Gastroesophageal sphincter (tissue), 4 donors: Measurements from ENCODE around the gene KCNH8. TPM values are rescaled to one million over a fixed set of nuclear protein-coding genes. Genes with fewer than 3 reads are reported as not detected.
A peak's percentile ranks its signal among the peaks of the same experiment; 100 is the strongest.

Source experiments
- ATAC-seq: fragments of 150-250 bp; one replicate; pipeline ENCODE4 v1.9.1; 2016; ENCODE audit warnings: mild to moderate bottlenecking, moderate library complexity
- H3K27ac ChIP-seq, 4 donors: fragments of 200-600 bp; sonication (generic) in 3 of 4; 1 replicate in 3 of 4; 2 replicates in 1 of 4; pipeline ENCODE4 v1.5.1; 2016 to 2019
- H3K27me3 ChIP-seq: fragments of 200-600 bp; sonication (generic); one replicate; pipeline ENCODE4 v1.5.1; 2019
- H3K36me3 ChIP-seq, 2 donors: fragments of 200-600 bp; sonication (generic); one replicate each; pipeline ENCODE4 v1.5.1; 2019; ENCODE audit warnings: control low read depth in 1 of 2
- H3K4me1 ChIP-seq, 3 donors: fragments of 200-600 bp; sonication (generic); 1 replicate in 2 of 3; 2 replicates in 1 of 3; pipeline ENCODE4 v1.5.1; 2016 to 2019; ENCODE audit warnings: control low read depth in 2 of 3
- H3K4me3 ChIP-seq, 2 donors: fragments of 200-600 bp; sonication (generic); one replicate each; pipeline ENCODE4 v1.5.1; 2019; ENCODE audit warnings: mild to moderate bottlenecking in 1 of 2, moderate library complexity in 1 of 2
- H3K9me3 ChIP-seq, 3 donors: fragments of 200-600 bp; sonication (generic); one replicate each; pipeline ENCODE4 v1.5.1; 2017 to 2019; ENCODE audit warnings: control low read depth in 2 of 3
- CTCF ChIP-seq, 4 experiments: fragments of 200-600 bp in 2 of 4; fragments of 450-650 bp in 2 of 4; sonication (generic) in 1 of 4; IDR thresholded peaks; one replicate each; pipeline ENCODE4 v1.5.1; 2017 to 2019; ENCODE audit warnings: antibody characterized with exemption in 4 of 4, mild to moderate bottlenecking in 2 of 4, moderate library complexity in 2 of 4
- EP300 ChIP-seq: sonication (generic); formaldehyde crosslinking; IDR thresholded peaks from one replicate; pipeline ENCODE4 v1.6.1; 2017; ENCODE audit warnings: antibody characterized with exemption, mild to moderate bottlenecking
- POLR2A ChIP-seq, 2 donors: fragments of 450-650 bp; IDR thresholded peaks; one replicate each; pipeline ENCODE4 v1.6.1; 2017; ENCODE audit warnings: antibody characterized with exemption in 2 of 2, mild to moderate bottlenecking in 2 of 2, moderate library complexity in 1 of 2
- POLR2AphosphoS5 ChIP-seq: sonication (generic); formaldehyde crosslinking; IDR thresholded peaks from one replicate; pipeline ENCODE4 v1.6.1; 2017; ENCODE audit warnings: antibody characterized with exemption
- WGBS, 2 donors: methylation state at CpG; one replicate each; pipeline ENCODE4 v1.1.5; 2018; ENCODE audit warnings: low coverage in 1 of 2; 5-methylcytosine and 5-hydroxymethylcytosine counted together
- total RNA-seq, 4 donors: library from RNA; depleted of rRNA; stranded (reverse); fragments of >200 nt; gene quantifications; one replicate each; pipeline ENCODE4 v1.1.0, GENCODE V29; 2016

The KCNH8 gene
- total RNA-seq, 4 donors from 2014 or later, result 0.19 to 0.62 (median 0.40) TPM; not detected in 1

- Histone ChIP-seq H3K27me3 (no peaks in the 10 kb centered on the region), H3K9me3 (no peaks in the 10 kb centered on the region), H3K4me3 (no peak overlapping the region), H3K4me1 (peaks cover 0 to 19% (median 0%) of the 10 kb centered on the region in 3 donors), H3K27ac (no peak overlapping the region), H3K36me3 (no peaks in the 10 kb centered on the region)
- ATAC-seq, result no peak
- 85 to 92% methylated on average over 4 to 7 of the region's 7 CpGs for WGBS, 2 donors
- TF ChIP-seq POLR2AphosphoS5, result no peak
- TF ChIP-seq POLR2A (IDR thresholded peaks at IDR 0.05), result no peak
- TF ChIP-seq CTCF (IDR thresholded peaks at IDR 0.05), result no peak
- no peak for TF ChIP-seq EP300
These were observed 280.4 kb downstream of the KCNH8 start for GRCh38 chr3:19428729-19429128.

DNA sequence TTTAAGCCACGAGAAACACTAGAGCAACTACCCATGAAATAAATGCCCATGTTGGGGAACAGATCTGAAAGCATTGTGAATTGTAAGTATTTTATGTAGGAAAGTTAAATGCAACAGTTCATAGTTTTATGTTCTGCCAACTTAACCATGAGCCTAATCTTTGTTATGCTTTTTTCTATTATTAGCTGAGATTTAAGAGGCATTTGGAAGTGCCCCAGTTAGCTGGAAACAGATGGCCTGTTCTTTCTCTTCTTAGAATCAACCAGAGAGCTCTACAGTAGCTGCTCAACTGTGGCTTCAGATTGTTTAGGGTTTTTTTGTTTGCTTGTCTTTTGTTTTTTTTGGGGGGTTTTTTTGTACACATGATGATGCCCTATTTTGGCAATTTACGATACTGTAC, 284.4 kb downstream of the KCNH8 start:
- TF ChIP-seq EP300 (no peak), CTCF (IDR thresholded peaks at IDR 0.05) (no peak), POLR2A (IDR thresholded peaks at IDR 0.05) (no peak), POLR2AphosphoS5 (no peak)
- 63 to 70% methylated on average over 2 of the region's 2 CpGs for WGBS, 2 donors
- no peak for ATAC-seq
- Histone ChIP-seq H3K27me3 (no peaks in the 10 kb centered on the region), H3K9me3 (no peaks in the 10 kb centered on the region), H3K27ac (peak overlapping the region in 1 of 4 donors; percentile 46), H3K4me1 (peaks cover 0 to 27% (median 0%) of the 10 kb centered on the region in 3 donors), H3K4me3 (no peak overlapping the region), H3K36me3 (no peaks in the 10 kb centered on the region)

DNA sequence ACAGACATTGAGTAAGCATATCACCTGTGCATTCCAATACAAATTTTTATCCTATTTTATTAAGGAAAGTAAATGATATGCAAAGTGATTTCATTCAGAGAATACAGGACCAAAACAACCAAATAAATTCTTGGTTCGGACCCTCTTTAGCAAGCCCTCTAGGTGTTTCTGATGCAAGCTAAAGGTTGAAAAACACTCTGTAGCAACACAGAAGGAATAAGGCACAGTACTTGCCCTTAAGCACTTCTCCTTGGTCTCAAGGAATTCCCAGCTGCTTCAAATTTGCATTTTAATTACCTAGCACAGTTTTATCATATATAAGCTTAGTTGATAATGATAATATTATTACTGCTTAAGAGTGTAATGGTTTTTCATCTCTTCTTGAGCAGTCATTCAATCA, 288.4 kb downstream of the KCNH8 start:
- no peak for TF ChIP-seq EP300
- Histone ChIP-seq H3K4me3 (no peak overlapping the region), H3K27ac (no peak overlapping the region), H3K9me3 (no peaks in the 10 kb centered on the region), H3K27me3 (no peaks in the 10 kb centered on the region), H3K4me1 (peaks cover 0 to 27% (median 0%) of the 10 kb centered on the region in 3 donors), H3K36me3 (no peaks in the 10 kb centered on the region)
- WGBS, 2 donors, result 50 to 94% methylated on average over 1 of the region's 1 CpG
- ATAC-seq, result no peak

GRCh38 chr3:19439944-19440343, 291.6 kb downstream of the KCNH8 start:
- no peaks in the 10 kb centered on the region for H3K9me3 ChIP-seq
- H3K36me3 ChIP-seq, result no peaks in the 10 kb centered on the region
- no peak for TF ChIP-seq POLR2AphosphoS5
- TF ChIP-seq CTCF (IDR thresholded peaks at IDR 0.05), result no peak
- no peak for TF ChIP-seq EP300
- TF ChIP-seq POLR2A (IDR thresholded peaks at IDR 0.05), result no peak
- no peaks in the 10 kb centered on the region for H3K4me1 ChIP-seq
- no peak overlapping the region for H3K4me3 ChIP-seq
- H3K27me3 ChIP-seq, result no peaks in the 10 kb centered on the region
- no peak overlapping the region for H3K27ac ChIP-seq
- no peak for ATAC-seq

- ATAC-seq, result no peak
- H3K27ac ChIP-seq, result no peak overlapping the region
- no peaks in the 10 kb centered on the region for H3K4me1 ChIP-seq
- no peaks in the 10 kb centered on the region for H3K27me3 ChIP-seq
- WGBS, 2 donors, result 61 to 66% methylated on average over 2 of the region's 2 CpGs
- H3K4me3 ChIP-seq, result no peak overlapping the region
- TF ChIP-seq CTCF (IDR thresholded peaks at IDR 0.05) (no peak), POLR2A (IDR thresholded peaks at IDR 0.05) (no peak), EP300 (no peak), POLR2AphosphoS5 (no peak)
- no peaks in the 10 kb centered on the region for H3K9me3 ChIP-seq
- no peaks in the 10 kb centered on the region for H3K36me3 ChIP-seq
These were observed 297.8 kb downstream of the KCNH8 start for GRCh38 chr3:19446138-19446537.
